ENCODE data around the gene ARHGEF26.

The ARHGEF26 gene

DNA sequence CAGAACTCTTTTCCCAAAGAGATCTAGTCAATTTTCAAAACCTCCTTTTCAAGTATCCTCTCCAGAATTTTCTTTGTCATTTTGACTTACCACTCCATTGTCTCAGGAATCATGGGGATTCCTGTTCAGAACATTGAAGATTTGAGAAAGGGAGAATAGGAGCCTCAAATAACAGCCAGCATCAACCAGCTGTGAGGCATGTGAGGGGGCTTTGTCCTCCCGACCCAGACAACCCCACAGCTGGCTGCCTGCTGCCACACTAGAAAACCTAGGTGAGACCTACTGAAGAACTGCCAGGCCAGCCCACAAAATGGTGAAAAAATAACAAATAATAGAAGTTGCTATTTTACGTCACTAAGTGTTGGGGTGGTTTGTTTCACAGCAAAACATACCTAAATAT, 5.9 kb upstream of the ARHGEF26 start:
- no peak for DNase-seq

DNA sequence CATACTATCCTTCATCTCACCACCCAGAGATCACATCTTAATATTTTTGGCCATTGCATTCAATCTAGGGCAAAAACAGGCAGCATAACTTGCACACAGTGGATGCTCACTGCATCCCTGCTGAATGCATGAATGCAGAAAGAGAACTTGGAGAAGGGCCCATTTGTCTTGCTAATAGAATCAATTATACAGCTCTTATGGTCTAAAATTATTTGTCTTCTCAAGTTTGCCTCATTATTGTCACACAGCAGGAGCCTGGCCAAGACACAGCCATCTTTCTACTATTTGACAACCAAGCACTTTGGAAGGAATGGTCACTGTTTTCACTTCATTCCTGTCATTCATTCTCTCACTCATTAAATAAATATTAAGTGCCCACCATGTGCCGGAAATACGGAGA, 1.2 kb upstream of the ARHGEF26 start:
- DNase-seq, result no peak

GRCh38 chr3:154121701-154122551, 736 bp downstream of the ARHGEF26 start:
- no peak for DNase-seq

DNA sequence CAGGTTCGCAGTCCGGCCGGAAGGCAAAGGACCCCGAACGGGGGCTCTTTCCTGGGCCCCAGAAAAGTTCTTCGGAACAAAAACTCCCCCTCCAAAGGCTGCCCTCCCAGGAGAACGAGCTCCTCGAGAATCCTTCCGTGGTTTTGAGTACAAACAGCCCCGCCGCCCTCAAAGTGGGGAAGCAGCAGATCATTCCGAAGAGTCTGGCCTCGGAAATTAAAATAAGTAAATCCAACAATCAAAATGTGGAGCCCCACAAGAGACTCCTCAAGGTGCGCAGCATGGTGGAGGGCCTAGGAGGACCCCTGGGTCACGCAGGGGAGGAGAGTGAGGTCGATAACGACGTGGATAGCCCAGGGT, 1.3 kb downstream of the ARHGEF26 start:
- no peak for DNase-seq

DNA sequence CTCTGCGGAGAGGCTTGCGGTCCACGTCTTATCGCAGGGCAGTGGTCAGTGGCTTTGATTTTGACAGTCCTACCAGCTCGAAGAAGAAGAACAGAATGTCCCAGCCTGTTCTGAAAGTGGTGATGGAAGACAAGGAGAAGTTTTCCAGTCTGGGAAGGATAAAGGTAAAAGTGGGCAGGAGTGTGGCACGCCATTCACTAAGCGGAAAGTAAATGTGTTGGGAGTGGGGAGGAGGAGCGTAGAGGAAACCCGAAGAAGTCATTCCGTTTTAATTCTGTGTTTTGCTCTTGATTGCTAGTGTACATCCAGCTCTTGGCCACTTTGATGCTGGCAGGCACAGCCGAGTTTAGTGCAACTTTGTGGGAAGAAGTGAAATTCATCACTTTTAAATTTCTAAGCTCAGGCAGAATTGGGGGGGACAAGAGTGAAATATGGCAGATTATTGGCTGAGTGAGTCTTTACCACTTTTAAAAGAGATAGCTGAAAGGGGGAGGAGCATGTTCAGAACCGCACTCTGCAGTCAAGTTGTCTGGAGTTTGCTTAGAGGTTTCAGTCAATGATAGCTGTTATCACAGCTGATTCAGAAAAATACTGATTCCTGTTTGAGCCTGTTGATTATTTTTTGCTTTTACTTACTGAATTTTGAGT, 1.8 kb downstream of the ARHGEF26 start:
- no peak for DNase-seq

GRCh38 chr3:154123906-154124305, 2.7 kb downstream of the ARHGEF26 start:
- DNase-seq, result no peak

GRCh38 chr3:154125378-154126030, 4.3 kb downstream of the ARHGEF26 start:
- no peak for DNase-seq

DNA sequence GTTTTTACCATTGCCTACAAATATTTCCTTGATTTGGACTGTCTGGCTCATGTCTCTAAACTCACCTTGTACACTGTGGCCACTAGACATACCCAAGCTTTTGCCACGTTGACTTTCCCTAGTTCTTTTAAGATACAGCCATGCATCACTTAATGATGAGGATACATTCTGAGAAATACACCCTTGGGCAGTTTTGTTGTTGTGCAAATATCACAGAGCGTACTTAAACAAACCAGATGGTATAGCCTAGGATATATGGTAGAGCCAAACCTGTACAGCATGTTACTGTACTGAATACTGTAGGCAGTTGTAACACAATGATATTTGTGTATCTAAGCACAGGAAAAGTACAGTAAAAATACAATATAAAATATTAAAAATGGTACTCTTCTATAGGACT, 5.5 kb downstream of the ARHGEF26 start:
- no peak for DNase-seq

- no peak for DNase-seq
Measured at GRCh38 chr3:154129625-154130024, 8.4 kb downstream of the ARHGEF26 start.

GRCh38 chr3:154130540-154130939, 9.3 kb downstream of the ARHGEF26 start:
- DNase-seq, result no peak

DNA sequence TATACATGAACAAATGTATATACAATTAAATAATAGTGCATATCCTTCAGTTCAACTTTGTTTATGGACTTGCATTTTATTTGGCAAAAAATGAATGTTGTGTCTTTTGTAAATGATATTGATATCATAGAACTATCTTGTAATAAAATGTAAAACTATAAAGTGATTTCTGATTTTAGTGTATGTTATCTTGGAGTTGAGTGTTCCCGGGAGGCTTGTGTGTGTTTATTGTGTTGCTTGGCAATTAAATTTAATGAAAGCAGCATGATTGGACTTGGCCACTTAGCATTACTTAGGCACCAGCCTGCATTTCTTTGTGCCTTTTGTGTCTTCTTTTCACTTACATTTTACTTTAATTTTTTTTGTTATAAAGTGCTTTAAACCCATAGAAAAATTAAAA, 10.6 kb downstream of the ARHGEF26 start:
- DNase-seq, result no peak

DNA sequence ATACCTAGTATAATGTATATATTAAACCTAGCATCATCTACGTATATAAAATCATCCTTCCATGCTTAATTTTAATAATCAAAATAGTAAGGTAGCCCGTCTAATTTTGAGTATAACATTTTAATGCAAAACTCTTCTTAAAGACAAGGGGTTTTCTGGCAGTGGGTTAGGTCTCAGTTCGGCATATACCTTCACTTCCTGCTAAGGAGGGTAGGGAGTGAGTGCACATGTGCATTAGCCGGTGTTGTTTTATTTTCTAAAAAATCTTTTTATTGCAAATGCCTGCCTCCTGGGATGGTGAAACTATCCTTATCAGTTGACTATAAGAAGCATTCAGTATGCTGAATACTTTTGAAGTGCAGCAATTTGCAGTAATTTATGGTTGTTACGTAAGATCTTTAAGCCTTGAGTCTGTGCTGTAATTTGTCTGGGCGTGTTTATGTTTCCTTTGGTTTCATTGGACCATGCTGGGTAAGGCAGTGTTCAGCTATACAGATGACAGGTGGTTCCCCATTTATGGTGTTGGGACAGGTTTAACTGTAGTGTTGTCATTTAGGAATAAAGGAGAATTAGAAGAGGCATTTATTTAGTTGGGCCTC, 11.7 kb downstream of the ARHGEF26 start:
- no peak for DNase-seq

DNA sequence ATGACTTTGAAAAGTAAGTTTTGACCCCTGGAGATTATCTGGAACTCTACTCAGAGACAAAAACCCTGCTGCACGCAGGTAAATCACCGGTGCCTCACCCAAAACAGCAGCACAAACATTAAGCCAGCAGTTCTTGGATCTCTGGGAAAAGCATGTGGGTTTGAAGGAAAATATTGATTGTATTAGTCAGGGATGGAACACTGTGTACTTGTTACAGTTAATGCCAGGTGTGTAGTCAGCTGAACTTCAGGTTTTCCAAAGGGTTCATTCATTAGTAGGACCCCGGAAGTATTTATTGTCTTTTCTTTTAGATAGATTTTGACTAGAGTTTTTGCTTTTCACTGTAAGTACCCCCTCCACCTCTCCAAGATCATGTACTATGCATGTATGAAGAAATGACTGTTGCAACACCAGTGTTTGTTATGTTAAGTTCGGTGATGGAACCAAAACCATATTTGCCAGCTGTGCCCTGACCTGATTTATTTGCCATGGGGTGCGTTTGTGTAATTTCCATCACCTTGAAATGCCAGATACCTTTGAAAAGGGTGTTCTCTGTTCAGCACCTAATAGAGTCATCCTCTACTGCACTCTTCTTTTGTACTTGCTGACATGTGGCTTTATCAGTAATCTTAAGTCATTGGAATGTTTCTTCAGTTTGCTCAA, 14.5 kb downstream of the ARHGEF26 start:
- DNase-seq, result no peak

GRCh38 chr3:154137036-154137435, 15.8 kb downstream of the ARHGEF26 start:
- DNase-seq, result no peak

DNA sequence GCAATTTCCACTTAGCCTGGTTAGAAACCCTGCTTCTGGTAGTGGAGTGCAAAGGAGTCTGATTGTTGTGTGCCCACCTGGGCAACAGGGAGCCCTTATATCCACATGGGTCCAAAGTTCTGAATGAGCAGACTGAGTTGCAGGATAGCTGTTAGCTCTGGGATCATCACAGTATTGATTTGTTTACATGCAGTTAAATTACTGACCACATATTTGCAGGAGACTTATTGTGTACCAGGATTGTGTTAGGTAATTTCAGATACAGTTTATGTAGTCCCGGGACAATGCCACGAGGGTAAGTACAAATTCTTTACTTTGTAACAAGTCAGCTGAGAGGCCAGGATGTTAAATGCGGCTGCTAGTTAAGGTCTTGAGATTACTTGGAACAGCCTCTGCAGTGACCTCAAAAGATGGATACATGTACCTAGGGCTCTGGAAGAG, 18.8 kb downstream of the ARHGEF26 start:
- no peak for DNase-seq

DNA sequence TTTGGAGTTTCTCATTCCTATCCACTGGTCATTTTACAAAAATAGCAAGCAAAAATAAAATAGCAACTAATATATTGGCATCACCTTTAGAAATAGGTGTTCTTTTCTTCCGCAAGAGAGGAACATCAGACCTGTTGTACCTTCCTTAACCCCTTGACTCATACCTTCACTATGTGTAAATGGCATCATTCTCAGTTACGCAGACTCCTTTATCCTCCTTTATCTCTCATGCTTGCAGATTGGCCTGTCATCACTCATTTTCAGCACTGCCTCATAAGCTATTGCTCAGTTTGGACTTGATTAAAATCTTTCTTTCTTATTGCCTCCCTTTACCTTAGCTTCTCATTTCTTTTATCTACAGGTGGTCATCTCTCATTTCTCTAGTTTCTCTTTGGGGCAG, 21.4 kb downstream of the ARHGEF26 start:
- DNase-seq, result no peak

DNA sequence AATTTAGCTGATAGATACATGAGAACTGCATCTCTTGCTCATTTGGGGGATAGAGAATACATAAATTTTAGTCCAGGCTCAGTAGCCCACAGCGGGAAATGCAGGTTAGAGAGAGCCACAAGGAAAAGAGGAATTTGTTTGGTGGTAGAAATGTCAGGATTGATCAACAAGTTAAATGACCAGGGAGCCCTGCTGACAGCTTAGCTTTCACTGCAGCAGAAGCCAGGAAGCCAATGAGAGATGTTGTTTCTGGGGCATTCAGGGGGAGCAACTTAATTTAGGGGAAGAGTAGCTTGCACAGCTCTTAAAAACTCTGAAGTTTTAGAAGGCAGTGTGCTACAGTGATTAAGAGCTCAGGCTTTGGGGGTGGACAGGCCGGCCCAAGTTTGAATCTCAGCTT, 22.7 kb downstream of the ARHGEF26 start:
- DNase-seq, result no peak

DNA sequence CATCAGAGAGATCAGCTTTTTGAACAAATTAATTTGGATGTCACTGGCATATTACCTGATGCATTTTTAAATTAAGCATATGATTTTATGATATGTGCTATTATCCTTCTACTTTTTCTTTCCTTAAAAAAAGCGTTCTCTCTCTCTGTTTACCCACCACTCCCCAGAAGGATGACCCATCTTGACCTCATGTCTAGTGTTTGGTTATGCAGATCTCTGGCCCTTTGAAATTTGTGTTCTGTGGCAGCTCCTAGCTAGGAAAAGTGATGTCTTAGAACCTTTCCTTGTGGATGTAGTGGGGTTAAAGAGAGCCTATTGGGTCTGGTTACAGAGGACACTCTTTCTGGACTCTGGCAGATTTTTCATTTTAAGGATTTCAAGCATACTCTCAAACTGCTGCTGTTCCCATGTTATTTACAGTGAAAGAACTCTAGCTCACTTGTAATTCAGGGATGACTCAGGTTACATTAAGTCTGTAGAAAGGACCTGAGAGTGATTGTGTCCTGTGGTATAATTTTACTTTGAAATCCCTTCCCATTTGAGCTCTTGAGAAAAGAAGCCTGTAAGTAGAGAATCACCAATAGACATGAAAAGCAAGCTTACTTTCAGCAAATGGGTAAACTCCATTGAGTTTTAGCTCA, 23.8 kb downstream of the ARHGEF26 start:
- DNase-seq, result no peak

- DNase-seq, result no peak
Measured at GRCh38 chr3:154148541-154148940, 27.4 kb downstream of the ARHGEF26 start.

DNA sequence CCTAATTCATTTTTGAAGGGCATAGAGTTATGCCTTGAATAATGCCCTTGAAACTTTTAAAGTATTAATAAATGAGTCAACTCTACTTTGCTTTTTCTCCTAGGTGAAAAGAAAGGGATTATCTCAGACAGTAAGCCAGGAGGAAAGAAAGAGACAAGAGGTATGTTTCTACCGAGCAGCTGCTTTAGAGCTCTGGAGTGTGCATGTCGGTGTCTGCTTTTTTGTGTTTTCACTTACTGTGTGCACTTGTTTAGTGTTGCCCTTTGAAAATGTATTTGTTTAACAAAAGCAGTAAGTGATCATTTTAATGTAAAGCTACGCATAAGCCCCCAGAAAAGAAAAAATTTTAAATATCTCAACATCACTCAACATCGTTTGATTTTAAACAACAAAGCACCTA, 28.1 kb downstream of the ARHGEF26 start:
- DNase-seq, result no peak

DNA sequence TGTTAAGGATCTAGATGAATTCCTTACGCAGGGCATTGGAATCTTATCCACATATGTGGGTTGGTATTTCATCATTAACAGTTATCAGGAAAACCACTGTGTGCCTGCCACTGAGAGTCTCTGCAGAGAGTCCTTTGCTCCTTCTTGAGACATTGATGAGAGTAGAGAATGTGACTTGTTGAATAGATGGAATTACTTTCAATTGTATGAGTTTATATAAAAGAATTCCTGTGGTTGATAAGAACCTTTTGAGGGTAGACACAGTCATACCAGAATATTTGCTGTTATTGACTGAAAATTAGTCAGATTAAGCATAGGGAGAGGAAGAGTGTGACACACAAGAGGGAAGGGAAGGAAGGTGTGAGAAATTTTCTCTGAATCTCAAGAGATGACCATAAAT, 30.8 kb downstream of the ARHGEF26 start:
- no peak for DNase-seq

DNA sequence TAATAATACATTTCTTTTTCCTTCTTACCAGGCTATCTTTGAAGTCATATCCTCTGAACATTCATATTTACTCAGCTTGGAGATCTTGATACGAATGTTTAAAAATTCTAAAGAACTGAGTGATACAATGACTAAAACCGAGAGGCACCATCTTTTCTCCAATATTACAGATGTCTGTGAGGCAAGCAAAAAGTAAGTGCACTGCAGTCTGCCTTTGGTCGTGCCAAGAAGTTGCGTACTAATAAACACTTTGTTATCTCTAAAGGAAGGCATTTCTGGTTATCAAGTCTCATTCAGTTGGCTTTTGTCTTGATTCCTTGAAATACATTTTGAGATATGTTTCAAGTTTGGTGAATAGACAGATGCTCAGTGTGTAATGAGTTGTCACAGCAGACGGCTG, 31.6 kb downstream of the ARHGEF26 start:
- DNase-seq, result no peak

GRCh38 chr3:154156530-154156929, 35.3 kb downstream of the ARHGEF26 start:
- DNase-seq, result no peak
